GM19351 (cell line): ENCODE results near the gene IGLON5.

ENCODE experiments used
- ATAC-seq: cut with Tn5 transposase; IDR thresholded peaks from one replicate; pipeline ENCODE4 v1.9.1; 2021; ENCODE audit warnings: mild to moderate bottlenecking, moderate library complexity; ENCODE audit not compliant: unreplicated experiment

Gene IGLON5

DNA sequence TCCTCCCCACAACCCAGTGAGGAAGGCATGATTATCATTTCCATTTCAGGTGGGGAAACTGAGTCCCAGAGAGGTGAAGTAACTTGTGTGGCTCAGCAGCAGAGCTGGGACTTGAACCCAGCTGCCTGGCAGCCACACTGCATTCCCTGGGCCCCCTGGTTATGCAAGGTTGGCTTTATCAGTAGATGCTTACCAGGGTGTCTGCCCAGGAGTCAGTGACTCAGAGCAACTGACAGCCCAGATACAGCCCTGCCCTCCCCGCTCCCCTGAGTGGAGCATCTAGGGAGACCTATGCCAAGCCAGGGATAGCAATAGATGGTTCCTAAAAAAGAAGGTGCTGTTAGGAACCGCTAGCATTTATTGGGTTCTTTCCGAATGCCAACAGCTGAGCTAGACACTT, 5.9 kb downstream of the IGLON5 start:
- no peak for ATAC-seq

DNA sequence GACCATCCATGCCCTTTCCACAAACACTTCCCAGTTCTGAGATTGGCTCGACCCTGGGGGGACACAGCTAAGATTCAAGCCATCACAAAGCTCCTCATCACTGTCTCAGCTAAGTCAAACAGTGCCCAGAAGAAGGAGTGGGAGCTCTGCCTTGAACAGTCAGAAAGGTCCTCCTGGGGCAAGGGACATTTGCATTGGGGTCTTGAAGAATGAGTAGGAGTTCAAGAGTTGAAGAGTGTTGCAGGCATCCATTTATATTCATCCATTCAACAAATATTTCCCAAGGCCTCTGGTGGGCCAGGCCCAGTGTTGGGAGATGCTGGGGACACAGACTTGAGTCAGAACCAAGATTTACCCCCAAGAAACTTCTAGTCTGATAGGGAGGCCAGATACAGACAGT, 6.5 kb downstream of the IGLON5 start:
- ATAC-seq = no peak

DNA sequence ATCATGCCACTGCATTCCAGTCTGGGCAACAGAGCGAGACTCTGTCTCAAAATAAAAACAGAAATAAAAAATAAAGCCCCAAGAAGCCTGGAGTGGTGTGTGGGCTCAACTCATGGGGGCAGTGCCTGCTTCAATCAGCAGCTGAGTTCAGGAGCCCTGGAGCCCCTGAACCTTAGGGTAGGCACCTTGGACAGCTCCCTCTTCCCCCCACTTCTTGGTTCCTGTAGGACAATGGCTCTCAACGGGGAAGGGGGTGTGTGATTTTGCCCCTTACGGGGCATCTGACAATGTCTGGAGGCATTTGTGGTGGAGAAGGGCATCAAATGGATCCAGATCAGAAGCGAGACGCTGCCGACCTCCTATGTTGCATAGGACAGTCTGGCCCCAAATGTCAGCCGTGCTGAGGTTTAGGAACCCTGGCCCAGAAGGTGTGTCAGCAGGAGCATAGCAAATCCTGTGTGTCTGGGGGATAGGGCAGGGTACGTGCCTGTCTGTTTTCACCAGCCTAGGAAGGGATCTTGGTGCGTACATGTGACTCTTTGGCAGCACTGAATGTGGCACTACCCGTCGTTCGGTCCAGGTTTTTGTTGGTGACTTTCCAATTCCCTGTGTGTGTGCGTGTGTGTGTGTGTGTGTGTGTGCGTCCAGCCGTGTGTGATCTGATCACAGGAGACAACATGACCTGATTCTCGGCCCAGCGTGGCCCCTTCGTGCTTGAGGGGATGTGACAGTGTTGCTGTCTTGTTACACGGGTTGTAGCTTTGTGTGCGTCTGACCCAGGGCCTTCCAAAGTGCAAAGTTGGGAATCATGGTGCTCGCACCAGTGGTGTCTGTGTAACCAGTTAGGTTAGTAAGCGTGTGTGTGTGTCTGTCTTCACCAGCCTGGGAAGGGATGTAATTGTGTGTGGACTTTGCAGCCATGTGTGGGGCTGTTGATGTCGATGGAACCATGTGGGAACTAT, 7.5 kb downstream of the IGLON5 start:
- ATAC-seq = no peak

DNA sequence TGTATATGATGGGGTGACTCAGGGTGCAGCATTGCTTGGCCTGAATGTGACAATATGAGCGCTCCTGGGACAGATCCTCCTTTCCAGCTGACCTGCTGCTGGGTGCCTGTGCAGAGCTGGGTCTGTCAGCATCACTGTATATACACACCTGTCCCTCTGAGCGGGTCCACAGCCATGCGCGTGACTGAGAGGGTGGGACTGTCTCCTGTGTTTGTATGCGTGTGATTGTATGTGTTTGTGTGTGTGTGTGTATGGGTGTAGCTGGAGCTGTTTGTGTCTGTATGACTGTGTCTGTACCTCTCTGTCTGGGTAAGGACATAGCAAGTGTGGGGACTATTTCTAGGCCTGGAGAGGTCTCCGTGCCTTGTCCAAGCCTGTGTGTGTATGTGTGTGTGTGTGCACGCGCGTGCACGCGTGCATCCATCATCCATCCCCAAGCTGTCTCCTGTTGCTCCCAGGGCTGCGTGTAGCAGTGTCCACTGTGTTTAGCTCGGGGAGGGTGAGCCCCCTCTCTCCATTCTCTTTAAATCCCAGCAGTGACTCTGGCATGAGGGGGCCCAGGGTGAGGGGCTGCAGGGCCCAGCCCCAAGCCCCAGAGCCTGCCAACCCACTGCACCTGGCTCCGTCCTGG, 8.3 kb downstream of the IGLON5 start:
- ATAC-seq = no peak

DNA sequence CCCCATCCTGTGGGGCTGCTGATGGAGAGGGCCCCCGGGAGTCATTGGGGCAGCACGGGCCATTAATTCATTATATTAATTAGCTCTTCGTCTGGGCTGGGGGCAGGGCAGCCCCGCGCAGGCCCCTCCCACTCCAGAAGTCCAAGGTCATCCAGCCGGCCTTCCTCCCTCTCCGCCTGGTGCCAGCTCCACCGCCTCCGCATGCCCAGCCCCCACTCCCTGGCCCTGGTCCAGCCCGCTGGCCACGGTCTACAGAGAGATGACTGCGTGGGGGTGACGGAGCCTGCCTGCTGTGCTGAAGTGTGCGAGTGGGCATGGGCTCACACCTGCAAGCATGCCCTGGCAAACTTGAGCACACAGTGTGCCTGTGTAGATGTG, 8.8 kb downstream of the IGLON5 start:
- ATAC-seq = no peak

DNA sequence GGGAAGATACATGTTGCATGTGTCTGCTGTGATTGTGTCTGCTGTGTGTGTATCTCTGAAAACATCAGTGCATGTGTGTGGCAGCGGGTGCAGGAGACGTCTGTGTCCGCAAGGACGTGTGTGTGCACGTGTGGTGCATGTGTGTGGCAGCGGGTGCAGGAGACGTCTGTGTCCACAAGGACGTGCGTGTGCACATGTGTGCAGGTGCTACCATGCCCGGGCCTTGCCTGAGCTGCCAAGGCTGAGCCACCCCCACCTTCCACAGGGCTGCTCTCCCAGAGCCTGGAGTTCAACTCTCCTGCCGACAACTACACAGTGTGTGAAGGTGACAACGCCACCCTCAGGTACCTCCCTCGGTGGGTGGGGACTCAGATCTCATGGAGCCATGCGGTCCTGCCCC, 10.4 kb downstream of the IGLON5 start:
- ATAC-seq = no peak

DNA sequence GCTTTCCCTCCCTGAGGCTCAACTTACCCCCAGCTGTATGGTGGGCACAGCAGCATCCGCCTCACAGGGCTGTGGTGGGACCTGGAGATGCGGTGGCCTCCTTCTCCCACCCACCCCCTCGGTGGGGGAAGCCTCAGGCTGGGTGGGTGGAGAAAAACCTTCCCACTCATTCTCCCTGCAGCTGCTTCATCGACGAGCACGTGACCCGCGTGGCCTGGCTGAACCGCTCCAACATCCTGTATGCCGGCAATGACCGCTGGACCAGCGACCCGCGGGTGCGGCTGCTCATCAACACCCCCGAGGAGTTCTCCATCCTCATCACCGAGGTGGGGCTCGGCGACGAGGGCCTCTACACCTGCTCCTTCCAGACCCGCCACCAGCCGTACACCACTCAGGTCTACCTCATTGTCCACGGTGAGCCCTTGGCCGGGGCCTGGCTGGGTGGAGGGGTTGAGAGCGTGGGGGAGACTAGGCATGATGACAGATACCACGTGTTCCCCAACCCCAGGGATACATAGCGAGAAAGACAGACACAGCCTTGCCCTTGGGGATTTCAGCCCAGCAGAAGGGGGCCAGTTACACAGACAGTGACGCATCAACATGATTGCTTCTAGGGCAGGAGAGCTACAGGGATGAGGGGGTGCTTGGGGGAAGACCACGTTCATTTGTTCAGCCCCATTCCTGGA, 12.2 kb downstream of the IGLON5 start:
- no peak for ATAC-seq

DNA sequence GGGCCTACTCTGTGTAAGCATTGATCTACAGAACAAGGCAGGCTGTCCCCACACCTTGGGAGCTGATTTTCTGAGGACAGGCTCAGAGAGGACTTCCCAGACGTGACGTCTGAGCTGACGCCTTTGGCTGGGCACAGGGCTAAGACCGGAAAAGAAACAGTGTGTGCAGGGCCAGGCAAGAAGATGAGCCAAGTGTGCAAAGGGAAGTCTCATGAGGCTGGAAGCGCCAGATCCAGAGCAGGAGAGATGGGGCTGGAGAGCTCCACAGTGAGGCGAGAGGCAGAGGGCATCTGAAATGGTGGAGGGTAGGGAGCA, 12.7 kb downstream of the IGLON5 start:
- ATAC-seq = no peak

DNA sequence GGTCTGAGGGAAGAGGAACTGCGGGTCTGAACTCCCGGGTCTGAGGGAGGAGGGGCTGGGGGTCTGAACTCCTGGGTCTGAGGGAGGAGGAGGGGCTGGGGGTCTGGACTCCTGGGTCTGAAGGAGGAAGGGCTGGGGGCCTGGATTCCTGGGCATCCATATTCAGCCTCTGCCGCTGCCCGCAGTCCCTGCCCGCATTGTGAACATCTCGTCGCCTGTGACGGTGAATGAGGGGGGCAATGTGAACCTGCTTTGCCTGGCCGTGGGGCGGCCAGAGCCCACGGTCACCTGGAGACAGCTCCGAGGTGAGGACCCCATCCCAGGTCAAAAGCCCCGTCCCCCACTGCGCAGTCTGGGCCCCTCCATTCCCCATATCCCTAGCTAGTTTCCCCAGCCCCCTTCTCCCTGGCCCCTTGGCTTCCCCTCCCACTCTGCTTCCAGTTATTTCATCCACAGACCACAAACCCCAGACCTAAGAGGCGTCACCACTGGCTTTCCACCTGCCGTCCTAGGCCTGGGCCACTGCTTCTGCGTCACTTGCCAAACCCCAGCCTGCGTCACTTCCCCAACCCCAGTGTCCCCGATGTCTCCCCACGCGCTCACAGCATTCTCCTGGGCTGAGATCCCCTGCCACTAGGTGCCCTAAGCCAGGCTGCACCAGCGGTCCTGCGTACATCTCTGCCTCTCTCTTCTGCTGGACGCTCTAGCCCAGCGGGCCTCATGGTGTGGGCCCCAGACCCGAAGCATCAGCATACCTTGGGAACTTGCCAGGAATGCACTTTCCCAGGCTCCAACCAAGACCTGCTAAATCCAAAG, 13.9 kb downstream of the IGLON5 start:
- ATAC-seq = no peak

DNA sequence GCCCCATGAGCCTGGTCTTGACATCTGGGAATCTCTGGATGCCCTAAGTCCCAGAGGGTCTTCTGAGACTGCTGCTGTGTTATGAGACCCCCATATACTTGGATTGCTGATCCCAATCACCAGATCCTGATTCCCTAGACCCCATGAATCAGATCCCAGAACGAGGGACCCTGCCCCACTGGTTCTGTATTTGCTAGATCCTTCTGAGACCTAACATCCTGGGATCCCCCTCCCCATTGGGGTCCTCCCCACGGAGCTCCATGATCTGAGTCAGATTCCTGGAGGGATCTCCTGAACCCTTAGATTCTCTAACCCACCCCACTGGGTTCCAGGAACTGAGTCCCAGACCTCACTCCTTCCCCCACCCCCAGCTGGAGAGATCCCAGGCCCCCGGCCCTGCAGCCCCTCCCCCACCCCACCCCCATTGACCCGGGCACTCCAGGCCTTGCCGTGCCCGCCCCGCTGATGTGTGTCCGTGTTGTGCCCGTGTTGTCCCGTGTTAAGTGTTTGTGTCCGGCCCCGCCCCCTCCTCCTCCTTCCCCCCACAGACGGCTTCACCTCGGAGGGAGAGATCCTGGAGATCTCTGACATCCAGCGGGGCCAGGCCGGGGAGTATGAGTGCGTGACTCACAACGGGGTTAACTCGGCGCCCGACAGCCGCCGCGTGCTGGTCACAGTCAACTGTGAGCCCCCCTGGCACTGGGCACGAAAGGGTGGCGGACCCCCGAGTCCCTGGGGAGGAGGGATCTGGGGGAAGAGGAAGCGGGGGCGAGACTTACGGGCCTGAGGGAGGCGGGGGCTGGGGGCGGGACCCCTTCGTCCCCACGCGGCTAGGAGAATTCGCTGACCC, 15.0 kb downstream of the IGLON5 start:
- ATAC-seq = no peak

DNA sequence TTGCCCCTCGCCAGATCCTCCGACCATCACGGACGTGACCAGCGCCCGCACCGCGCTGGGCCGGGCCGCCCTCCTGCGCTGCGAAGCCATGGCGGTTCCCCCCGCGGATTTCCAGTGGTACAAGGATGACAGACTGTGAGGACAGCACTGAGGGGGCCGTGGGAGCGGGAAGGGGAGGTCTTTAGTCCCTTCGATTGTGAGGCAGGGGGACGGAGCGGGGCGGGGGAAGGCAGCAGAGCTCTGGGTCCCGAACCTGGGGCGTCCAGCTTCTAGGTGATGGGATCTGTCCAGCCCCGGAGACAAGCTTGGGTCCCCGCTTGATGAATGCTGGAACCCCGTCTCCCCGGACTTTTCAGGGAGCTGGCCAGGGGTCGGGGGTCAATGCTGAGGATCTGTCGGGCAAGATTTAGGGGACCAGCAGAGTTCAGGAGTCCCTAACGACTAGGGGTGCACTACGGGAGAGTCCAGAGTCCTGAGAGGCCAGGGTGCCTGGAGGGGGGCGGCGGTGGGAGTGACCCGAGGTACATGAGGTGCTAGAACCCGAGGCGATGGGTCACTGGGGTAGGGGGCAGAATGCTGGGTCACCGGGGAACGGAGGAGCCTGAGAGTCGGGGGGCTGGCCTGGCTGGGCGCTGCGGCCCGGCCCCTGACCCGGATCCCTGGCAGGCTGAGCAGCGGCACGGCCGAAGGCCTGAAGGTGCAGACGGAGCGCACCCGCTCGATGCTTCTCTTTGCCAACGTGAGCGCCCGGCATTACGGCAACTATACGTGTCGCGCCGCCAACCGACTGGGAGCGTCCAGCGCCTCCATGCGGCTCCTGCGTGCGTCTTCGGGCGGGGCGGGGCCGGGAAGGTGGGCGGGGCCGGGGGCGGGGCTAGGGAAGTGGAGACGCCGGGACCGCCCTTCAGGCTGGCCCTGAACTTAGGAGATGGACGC, 15.9 kb downstream of the IGLON5 start:
- no peak for ATAC-seq

DNA sequence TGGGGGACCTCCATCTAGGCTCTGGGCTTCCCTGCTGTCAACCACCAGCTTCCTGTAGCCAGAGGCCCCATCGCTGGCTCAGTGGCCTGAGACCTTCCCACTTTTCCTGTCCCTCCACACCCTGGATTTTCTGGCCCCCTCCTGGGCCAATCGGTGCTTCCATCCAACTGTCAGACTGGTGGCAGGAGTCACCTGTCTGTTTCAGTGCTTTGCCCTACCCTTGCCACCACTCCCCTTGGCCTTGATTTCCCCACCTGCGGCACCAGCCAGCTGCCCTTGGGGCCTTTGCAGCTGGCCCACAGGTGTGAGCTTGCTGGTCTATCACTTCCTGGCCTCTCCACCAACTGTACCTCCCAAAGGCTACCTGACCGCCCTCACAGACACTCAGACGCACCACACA, 18.0 kb downstream of the IGLON5 start:
- no peak for ATAC-seq

DNA sequence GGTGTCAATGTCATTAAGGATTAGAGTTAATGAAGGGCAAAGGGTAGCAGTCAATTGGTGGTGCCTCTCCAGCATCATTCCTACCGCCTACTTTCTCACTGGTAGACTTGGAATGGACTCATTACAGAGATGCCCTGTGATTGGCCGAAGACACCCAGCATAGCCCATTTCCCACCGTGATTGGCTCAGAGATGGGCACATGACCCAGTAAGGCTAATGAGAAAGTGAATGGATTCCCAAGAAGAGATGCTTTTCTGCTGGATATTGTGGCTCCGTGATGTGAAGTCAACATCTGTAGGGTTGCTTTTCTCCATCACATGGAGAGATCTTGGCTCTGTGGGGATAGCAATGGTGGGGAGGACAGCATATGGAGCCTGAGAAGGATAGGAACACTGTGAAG, 18.9 kb downstream of the IGLON5 start:
- no peak for ATAC-seq

DNA sequence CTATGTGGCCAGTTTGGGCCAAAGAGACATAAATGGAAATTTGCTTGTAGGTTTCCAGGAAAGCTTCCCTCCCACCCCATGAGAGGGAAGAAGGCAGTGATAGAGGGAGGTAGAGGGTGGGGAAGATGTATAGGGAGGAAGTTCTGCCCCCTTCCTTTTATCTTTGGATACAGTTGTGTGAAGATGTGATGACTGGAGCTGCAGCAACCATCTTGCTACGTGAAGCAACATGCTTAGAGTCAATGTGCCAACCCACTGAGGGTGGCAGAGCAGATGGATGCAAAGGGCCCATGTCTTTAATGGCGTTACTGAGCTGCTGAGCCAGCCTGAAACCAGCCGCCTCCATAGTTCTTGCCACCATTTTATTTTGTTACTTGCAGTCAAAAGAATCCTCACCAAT, 19.7 kb downstream of the IGLON5 start:
- ATAC-seq = no peak

DNA sequence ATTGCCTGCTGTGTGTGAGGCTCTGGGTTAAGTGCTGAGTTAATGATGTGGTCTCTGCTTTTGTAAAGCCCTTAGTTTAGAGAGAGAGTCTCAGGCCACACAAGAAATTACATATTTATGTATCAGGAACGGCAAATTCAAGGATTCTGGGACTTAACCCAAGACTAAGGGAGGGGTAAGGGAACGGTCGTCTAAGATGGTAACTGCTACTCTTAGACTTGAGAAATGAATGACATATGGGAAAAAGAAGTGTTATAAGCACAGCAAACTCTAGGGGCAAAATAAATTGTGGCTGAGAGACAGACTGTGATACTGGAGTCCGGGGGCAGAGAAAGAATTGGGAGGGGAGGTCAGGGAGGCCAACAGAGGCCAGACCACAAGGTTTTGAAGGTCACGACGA, 20.3 kb downstream of the IGLON5 start:
- ATAC-seq = no peak

DNA sequence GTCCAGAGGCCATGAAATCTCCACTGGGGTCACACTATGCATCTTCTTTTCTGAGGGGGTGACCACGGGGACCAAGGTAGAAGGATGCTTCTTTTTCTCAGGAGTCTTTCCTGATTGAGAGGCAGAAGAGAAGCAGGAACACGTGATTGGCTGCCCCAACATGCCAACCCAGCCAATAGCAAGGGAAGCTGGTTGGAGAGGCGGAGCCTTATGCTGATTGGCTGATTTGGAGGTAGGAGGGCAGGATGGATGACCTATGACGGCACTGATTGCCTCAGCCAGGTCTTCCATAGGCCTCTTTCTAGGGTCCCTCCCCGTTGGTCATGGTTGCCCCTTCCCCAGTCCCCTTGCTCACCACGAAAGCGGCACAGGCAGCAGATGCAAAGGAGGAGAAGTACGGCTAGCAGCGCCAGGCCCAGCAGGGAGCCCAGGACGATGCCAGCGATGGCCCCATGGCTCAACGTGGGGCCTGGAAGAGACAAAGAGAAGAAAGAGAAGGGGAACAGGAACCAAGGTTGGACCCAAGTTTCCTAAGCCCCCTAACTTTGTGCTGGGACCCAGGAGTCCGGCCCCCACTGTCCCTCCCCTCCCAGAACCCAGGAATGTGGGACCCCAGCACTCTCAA, 22.5 kb downstream of the IGLON5 start:
- no peak for ATAC-seq

DNA sequence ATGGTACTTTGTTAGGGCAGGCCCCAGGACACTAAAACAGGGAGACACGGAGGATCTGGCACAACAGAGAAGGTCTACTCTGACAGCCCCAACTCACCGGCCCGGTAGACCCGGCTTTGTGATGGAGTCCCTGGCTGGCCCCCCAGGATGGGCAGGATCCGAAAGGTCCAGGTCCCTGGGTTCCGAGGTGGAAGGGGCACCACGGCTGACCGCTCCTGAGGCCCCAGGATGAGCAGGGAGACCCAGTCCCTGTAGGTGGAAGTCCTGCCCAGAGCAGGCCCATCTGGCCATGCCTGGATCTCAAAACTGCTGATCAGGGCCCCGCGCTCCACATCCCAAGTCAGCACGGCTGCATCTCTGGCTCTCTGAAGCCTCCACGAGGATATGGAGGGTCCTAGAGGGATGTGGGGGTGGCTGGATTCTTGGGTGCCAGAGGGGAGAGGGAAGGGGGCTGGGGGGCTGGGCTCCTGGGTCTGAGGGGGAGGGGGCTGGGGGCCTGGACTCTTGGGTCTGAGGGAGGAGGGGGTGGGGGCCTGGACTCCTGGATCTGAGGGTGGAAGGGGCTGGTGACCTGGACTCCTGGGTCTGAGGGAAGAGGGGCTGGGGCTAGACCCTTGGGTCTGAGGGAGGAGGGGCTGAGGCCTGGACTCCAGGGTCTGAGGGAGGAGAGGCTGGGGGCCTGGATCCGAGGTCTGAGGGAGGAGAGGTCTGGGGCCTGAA, 25.9 kb downstream of the IGLON5 start:
- no peak for ATAC-seq
